NCI-H2029 treated with DMSO at 0.1 percent for 48 hours (cell line): Measurements from ENCODE around the gene RXYLT1.

ENCODE experiments used
- DNase-seq: peaks from one replicate; lab custom pipeline; 2025; lab: John Stamatoyannopoulos, UW

Gene RXYLT1

DNA sequence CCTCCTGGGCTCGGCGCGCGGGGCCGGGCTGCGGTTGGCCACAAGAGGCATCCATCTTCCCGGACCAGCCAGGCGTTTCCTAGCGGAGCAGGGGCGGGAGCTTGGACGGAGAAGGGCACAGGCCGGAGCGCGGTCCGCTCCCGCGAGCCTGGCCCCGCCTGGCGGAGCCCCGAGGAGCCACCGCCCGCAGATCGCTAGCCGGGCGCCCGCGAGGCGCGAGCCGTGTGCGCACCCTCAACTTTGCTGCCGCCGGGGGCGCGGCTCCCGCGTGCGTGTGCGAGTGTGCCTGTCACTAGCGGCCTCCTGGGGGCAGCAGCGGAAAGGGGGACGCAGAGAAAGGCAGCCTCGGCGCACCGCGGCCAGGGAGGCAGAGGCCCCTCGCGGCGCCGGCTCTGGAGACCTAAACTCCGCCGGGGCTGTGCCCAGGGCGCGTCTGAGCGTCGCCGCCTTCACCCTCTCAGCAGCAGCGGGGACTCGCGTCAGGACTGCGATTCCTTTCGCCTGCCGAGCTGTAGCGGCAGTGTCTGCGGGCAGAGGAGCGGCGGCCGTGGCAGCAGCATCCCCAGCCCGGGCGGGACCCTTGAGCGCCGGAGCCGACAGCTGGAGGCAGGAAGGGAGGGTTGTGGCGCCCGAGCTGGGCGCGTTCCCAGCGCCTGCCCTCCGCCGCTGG, 64.1 kb downstream of the RXYLT1 start:
- peak; percentile 83 for DNase-seq

- peak; percentile 54 for DNase-seq
These were observed 65.0 kb downstream of the RXYLT1 start, which contains the start of gene SRGAP1 for GRCh38 chr12:63844391-63845341. TSS of gene SRGAP1 (plus strand) at chr12:63844700. CDS start at chr12:63844817, 117 bp downstream.

DNA sequence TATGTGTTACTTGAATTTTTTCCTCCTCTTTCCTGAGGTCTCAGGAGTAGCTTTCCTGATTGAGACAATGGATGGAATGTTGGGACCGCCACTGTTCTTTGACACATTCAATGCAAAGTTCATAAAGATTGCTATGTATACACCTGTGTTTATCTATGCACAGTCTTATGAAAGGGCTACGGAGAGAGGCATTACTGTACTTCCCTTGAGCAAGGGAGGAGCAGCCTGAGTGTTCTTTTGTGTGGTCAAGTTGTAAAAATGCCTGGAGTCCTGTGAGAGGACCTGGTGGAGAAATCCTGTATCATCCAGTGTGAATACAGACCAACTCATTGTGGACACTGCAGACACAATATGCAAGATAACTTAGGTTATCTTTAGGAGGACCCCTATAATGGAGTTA, 66.0 kb downstream of the RXYLT1 start:
- peak; percentile 33 for DNase-seq

DNA sequence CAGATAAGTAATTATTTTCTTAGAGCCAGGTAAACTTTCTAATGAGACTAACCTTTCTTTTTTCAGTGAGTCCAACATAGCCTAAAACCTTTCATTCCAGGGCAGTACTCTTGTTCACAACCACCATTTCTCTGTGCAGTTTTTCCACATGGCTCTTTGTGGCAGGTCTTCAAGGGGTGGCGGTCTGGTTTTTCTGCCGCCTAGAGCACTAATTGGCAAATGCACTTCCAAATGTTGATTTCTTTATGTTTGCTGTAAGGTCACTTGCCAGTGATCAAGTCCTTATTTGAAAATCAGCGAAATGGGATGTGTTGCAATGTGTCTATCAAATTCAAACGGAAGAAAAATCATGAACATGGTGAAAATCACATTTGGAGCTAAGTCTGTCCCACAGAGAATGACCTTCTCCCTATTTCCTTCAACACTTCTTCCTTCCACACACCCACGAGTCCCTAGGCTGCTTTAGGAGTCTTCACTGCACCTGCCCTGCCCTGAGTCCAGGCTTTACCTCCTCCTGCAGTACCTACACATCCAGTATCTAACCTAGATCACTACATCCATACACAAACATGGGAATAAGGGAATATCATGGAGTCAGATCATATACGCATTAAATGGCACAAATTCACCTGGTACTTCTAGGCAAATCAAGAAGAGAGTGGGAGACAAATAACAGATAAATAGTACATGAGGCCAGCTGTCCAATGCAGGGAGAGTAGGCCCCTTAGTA, 66.7 kb downstream of the RXYLT1 start:
- DNase-seq: peak; percentile 41

DNA sequence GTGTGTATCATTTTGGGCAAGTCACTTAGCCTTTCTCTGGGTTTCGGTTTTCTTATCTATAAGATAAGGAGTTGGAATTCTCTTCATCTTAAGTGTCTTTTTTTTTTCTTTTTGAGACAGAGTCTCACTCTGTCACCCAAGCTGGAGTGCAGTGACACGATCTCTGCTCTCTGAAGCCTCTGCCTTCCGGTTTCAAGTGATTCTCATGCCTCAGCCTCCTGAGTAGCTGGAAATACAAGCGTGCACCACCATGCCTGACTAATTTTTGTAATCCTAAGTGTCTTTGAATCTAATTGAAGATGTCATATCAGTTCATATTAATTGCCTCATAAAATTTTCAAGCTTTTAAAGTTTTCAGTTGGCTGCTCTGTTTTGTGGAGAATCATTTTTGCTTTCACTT, 68.7 kb downstream of the RXYLT1 start:
- no peak for DNase-seq

DNA sequence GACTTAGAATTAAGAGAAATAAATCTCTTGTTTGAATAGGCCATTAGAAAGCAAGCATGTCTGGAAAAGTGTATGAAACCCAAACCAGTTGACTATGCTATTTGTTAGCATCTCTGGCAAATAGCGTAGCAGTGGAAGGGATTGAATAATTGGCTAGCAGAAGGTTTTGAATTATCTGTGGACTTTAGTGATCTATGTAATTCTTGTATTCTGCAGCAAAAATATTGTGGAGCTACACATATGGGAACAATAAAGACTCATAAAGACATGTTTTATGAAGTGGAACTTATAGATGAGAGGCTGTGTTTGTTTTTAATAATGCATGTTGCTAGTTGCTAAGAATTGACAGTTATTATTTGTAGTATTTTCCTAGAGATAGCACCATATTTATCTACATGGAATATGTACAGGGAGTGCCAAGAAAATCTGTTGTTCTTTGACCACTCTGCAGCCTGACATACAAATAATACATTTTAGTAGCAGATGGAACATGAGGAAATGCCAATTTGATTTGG, 69.5 kb downstream of the RXYLT1 start:
- DNase-seq: no peak

GRCh38 chr12:63849641-63850040, 69.9 kb downstream of the RXYLT1 start:
- no peak for DNase-seq

GRCh38 chr12:63853978-63854377, 74.3 kb downstream of the RXYLT1 start:
- DNase-seq: no peak

DNA sequence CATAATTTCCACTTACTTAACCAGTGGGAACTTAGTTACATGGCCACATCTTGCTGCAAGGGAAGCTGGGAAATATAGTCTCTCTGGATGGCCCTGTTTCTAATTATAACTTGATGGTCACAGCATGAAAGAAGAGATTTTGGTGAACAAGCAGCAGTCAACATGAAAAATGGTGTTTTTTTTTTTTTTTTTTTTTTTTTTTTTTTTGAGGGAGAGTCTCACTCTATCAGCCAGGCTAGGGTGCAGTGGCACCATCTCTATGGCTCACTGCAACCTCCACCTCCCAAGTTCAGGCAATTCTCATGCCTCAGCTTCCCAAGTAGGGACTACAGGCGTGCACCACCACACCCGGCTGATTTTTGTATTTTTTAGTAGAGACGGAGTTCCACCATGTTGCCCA, 75.6 kb downstream of the RXYLT1 start:
- DNase-seq: no peak

- no peak for DNase-seq
These were observed 78.3 kb downstream of the RXYLT1 start for GRCh38 chr12:63857771-63858670.
